Naive B cell (primary cell): ENCODE data around the gene INO80D. TPM values are rescaled to one million over a fixed set of nuclear protein-coding genes. Genes with fewer than 3 reads are reported as not detected.
"Not testable (repeated sequence)": the region's sequence is repeated elsewhere in the genome, so short reads cannot be mapped to it uniquely, and the experiment has no call there.

ENCODE experiments used
- ATAC-seq, 2 donors: fragments of 150-1000 bp; cut with Tn5 transposase; 2 replicates each; pipeline ENCODE4 v1.10.0; 2021; ENCODE audit warnings: low read depth in 2 of 2, mild to moderate bottlenecking in 2 of 2, moderate library complexity in 2 of 2
- DNase-seq: peaks from one replicate; pipeline ENCODE4 v3.0.0; 2022
- H3K27ac Mint-ChIP-seq, 6 donors: one replicate each; pipeline ENCODE4 v1.8.0; 2020 to 2022; ENCODE audit warnings: mild to moderate bottlenecking in 6 of 6, mixed read lengths in 6 of 6, moderate library complexity in 5 of 6, inconsistent platforms in 2 of 6
- H3K27me3 Mint-ChIP-seq, 3 donors: one replicate each; pipeline ENCODE4 v1.8.0; 2021 to 2022; ENCODE audit warnings: mixed read lengths in 3 of 3, mild to moderate bottlenecking in 1 of 3
- H3K36me3 Mint-ChIP-seq, 2 donors: one replicate each; pipeline ENCODE4 v1.8.0; 2020 to 2022; ENCODE audit warnings: mixed read lengths in 2 of 2, inconsistent platforms in 1 of 2, mild to moderate bottlenecking in 1 of 2
- H3K4me1 Mint-ChIP-seq, 3 donors: one replicate each; pipeline ENCODE4 v1.8.0; 2020 to 2022; ENCODE audit warnings: mixed read lengths in 3 of 3, inconsistent platforms in 1 of 3, mild to moderate bottlenecking in 1 of 3, moderate library complexity in 1 of 3
- H3K4me3 Mint-ChIP-seq, 8 donors: one replicate each; pipeline ENCODE4 v1.8.0; 2020 to 2022; ENCODE audit warnings: mild to moderate bottlenecking in 8 of 8, mixed read lengths in 8 of 8, moderate library complexity in 8 of 8, inconsistent platforms in 2 of 8
- H3K9me3 Mint-ChIP-seq, 7 donors: one replicate each; pipeline ENCODE4 v1.8.0; 2020 to 2022; ENCODE audit warnings: mixed read lengths in 7 of 7, mild to moderate bottlenecking in 5 of 7, inconsistent platforms in 2 of 7, moderate library complexity in 1 of 7
- polyA plus RNA-seq, 6 donors: library from polyadenylated mRNA; unstranded; fragments of 300-500 nt; fragmentation: Illumina TruSeq; gene quantifications; one replicate each; pipeline ENCODE4 v1.2.3, GENCODE V29; 2021; ENCODE audit warnings: low read depth in 6 of 6

The INO80D gene
- polyA plus RNA-seq, 6 donors from 2014 or later: 14.2 to 25.5 (median 18.5) TPM

DNA sequence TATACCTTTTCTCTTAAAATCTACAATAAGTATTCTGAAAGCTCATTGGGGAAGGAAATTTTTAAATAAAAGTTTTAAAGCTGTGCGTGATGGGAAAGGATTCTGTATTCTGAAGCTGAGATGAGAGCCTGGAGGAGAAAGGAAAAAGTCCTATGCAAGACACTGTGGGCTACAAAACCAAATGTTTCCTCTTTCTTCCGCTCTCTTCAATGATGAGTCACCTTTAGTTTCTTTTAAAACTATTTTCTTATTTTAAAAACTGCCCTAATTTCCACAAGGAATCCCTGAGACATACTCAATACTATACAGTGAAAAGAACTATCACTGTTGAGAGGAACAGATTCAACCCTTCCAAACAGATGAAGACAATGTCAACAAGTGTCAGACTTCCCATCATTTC is 87.4 kb downstream of the INO80D start:
- DNase-seq (no peak), ATAC-seq (no peak)
- Mint-ChIP-seq H3K4me1 (peaks cover 0 to 3% (median 1%) of the 10 kb centered on the region in 3 donors), H3K27me3 (no peaks in the 10 kb centered on the region), H3K36me3 (peaks cover 24 to 27% of the 10 kb centered on the region in 2 donors), H3K4me3 (no peak overlapping the region), H3K27ac (peak overlapping the region in 1 of 6 donors; percentile 2), H3K9me3 (no peaks in the 10 kb centered on the region)

DNA sequence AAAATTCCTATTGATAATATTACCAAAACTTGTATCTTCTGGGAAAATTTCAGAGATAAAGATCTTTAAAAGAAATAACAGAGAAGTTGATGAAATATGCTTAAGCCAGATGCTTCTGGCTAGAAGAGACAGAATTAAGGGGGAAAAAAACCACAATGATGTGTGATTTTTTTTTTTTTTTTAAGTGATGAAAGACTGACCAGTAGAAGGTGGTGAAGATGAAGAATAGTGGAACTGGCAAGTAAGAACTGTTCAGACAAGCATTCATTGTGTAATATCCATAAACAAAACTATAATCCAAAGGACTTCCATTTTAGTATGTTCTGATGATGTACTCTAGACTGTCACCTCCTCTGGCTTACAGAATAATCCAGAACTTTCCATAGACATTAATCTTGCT is 89.8 kb downstream of the INO80D start:
- H3K36me3 Mint-ChIP-seq: peaks cover 25 to 27% of the 10 kb centered on the region in 2 donors
- no peak for DNase-seq
- ATAC-seq: no peak
- peaks cover 0 to 3% (median 0%) of the 10 kb centered on the region in 3 donors for H3K4me1 Mint-ChIP-seq
- H3K27ac Mint-ChIP-seq: no peak overlapping the region
- H3K27me3 Mint-ChIP-seq: no peaks in the 10 kb centered on the region
- H3K9me3 Mint-ChIP-seq: no peaks in the 10 kb centered on the region
- H3K4me3 Mint-ChIP-seq: no peak overlapping the region

DNA sequence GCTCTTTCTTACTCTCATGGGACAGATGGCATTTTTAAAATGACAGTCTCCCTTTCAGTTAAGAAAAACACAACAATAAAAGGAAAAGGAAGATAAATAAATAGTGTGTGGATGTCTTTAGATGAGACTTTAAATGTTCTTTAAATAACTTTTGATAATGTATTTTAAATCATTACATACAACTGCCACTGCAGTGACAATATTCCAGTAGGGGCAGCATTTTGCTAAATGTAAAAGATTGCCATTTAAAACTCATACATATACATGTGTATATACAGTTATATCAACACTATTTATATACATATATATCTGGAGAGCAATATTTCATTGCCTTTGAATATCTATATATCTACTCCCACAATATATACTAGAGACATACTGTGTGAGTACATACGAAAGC is 90.7 kb downstream of the INO80D start:
- peaks cover 0 to 3% (median 0%) of the 10 kb centered on the region in 3 donors for H3K4me1 Mint-ChIP-seq
- no peaks in the 10 kb centered on the region for H3K27me3 Mint-ChIP-seq
- H3K27ac Mint-ChIP-seq: peak overlapping the region in 2 of 6 donors; percentile 46 to 64
- H3K9me3 Mint-ChIP-seq: no peaks in the 10 kb centered on the region
- ATAC-seq: no peak
- H3K4me3 Mint-ChIP-seq: no peak overlapping the region
- peaks cover 22 to 27% of the 10 kb centered on the region in 2 donors for H3K36me3 Mint-ChIP-seq
- no peak for DNase-seq

DNA sequence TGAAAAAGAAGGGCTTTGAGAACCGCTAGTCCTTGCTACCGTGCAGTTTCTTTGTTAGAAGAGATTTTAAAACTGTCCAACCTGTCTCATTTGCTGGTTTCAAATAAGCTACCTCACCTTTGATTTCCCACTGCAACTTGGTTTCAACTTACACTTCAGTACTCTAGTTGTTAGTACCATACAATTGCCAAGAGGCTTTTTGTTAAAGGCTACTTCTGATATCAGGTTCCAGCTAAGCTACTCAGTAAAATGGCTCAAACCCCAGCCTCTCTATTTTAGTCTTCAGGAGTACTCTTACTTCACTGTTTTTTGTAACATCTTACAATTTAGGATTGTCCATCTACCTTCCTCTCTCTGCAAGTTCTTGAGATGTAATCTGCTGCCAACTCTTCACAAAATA is 91.6 kb downstream of the INO80D start:
- Mint-ChIP-seq H3K27ac (peak overlapping the region in 1 of 6 donors; percentile 46), H3K36me3 (peaks cover 18 to 26% of the 10 kb centered on the region in 2 donors), H3K27me3 (no peaks in the 10 kb centered on the region)

DNA sequence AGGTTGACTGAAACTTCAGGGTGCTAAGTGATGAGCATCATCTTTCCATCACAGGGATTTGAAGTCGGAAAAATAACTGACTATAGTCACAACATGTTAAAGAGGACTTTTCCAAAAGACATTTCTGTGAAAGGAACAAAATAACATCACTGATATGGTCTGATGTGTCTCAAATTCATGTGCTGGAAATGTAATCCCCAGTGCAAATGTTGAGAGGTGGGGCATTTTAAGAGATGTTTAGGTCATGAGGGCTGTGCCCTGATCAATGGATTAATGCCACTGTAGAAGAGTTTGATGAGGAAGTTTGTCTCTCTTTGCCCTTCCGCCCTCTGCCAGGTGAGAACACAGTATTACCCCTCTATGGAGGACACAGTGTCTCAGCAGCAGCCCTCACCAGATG is 95.9 kb downstream of the INO80D start:
- peaks cover 0 to 3% (median 0%) of the 10 kb centered on the region in 3 donors for H3K4me1 Mint-ChIP-seq
- peak overlapping the region in 3 of 6 donors; percentile 5 to 29 (median 26) for H3K27ac Mint-ChIP-seq
- H3K4me3 Mint-ChIP-seq: no peak overlapping the region
- ATAC-seq: no peak
- peaks cover 9 to 16% of the 10 kb centered on the region in 2 donors for H3K36me3 Mint-ChIP-seq
- DNase-seq: no peak
- H3K27me3 Mint-ChIP-seq: no peaks in the 10 kb centered on the region
- H3K9me3 Mint-ChIP-seq: no peaks in the 10 kb centered on the region

More for the DNA sequence above, 91.6 kb downstream of the INO80D start:
- Mint-ChIP-seq H3K4me3 (no peak overlapping the region), H3K9me3 (no peaks in the 10 kb centered on the region), H3K4me1 (peaks cover 0 to 3% (median 0%) of the 10 kb centered on the region in 3 donors)
- ATAC-seq: no peak
- DNase-seq: no peak

DNA sequence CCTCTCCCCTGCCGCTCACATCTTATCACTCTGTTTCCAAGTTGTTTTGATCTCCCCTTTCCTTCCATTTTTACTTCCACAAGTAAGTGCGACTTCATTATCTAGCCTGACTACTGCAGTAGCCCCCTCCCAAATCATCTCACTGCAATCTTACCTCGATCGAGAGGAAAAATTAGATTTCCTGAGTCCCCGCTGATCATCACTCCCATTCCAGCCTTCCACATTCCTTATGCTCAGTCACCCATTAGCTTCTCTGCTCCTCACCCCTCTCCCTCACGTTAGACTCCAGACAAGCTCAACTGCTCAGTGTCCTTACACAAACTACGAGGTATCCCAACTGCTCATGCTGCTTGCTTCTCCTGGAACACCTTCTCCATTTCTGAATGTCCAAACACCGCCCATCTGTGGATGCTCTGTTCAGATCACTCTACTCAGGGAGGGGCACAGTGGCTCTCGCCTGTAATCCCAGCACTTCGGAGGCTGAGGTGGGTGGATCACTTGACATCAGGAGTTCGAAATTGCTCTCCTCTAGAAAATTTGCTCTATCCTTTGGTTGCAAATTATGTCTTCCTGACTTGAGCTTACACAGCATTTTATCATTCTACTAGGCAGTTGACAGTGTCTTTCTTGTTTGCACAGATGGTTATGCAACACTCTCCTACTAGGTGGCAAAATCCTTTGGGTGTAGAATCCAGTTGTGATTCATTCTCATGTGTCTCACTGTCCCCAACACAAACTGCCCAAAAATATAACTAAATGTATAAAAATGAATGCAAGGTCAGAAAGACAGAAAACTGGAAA is 96.5 kb downstream of the INO80D start:
- ATAC-seq (no peak), DNase-seq (no peak)
- no peak overlapping the region for H3K4me3 Mint-ChIP-seq
- peaks cover 0 to under 1% (median 0%) of the 10 kb centered on the region in 3 donors for H3K4me1 Mint-ChIP-seq
- no peaks in the 10 kb centered on the region for H3K9me3 Mint-ChIP-seq
- H3K27me3 Mint-ChIP-seq: no peaks in the 10 kb centered on the region
- peak overlapping the region in 2 of 6 donors; percentile 24 to 56 for H3K27ac Mint-ChIP-seq
- peaks cover 9 to 10% of the 10 kb centered on the region in 2 donors for H3K36me3 Mint-ChIP-seq

DNA sequence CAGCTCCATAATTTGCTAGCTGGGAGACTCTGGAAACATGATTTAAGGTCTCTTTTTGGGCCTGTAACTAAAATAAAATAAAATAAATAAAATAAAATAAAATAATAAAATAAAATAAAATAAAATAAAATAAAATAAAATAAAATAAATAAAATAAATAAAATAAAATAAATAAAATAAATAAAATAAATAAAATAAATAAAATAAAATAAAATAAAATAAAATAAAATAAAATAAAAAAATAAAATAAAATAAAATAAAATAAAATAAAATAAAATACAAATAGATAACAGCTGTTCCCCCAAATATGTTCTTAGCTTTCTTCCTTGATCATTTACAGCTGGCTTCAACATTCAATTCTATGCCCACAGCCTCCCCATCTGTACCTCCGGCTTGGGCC is 97.3 kb downstream of the INO80D start:
- not testable (repeated sequence) for H3K36me3 Mint-ChIP-seq

DNA sequence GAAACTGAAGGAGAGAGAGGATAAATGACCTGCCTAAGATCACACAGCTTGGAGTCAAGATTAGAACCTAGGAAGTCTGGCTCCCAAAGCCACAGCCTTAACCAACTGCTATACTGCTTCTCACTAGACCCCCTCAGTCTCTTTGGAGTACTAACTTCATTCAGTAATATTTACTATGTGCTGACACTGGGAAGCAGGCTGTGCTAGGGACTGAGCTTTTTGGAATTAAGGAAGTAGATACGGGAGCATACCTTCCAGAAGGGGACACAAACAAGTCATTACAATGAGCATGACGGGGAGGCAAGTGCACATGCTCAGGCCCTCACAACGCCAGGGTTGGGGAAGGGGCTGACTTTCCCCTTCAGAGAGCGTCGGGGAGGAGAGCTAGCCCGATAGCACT is 97.7 kb downstream of the INO80D start:
- no peaks in the 10 kb centered on the region for H3K27me3 Mint-ChIP-seq
- H3K4me1 Mint-ChIP-seq: no peaks in the 10 kb centered on the region
- no peak overlapping the region for H3K4me3 Mint-ChIP-seq
- DNase-seq (no peak), ATAC-seq (no peak)
- peak overlapping the region in 1 of 6 donors; percentile 85 for H3K27ac Mint-ChIP-seq
- no peaks in the 10 kb centered on the region for H3K9me3 Mint-ChIP-seq
- peaks cover under 1 to 8% of the 10 kb centered on the region in 2 donors for H3K36me3 Mint-ChIP-seq

More for the DNA sequence above, 97.3 kb downstream of the INO80D start:
- not testable (repeated sequence) for H3K4me3 Mint-ChIP-seq, H3K27me3 Mint-ChIP-seq, H3K9me3 Mint-ChIP-seq, DNase-seq, ATAC-seq, H3K4me1 Mint-ChIP-seq
- H3K27ac Mint-ChIP-seq: peak overlapping the region in 2 of 6 donors; percentile 15 to 56

DNA sequence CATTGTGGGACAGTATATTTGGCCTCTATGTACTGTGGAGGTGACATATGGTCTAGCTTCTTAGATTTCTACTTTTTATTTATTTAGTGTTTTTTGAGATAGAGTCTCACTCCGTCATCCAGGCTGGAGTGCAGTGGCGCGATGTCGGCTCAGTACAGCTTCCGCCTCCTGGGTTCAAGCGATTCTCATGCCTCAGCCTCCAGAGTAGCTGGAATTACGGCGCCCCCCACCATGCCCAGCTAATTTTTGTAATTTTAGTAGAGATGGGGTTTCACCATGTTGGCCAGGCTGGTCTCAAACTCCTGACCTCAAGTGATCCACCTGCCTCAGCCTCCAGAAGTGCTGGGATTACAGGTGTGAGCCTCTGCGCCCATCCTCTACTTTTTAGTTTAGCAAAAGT is 99.6 kb downstream of the INO80D start:
- H3K4me1 Mint-ChIP-seq, H3K27me3 Mint-ChIP-seq, DNase-seq, H3K27ac Mint-ChIP-seq, H3K9me3 Mint-ChIP-seq, H3K4me3 Mint-ChIP-seq, H3K36me3 Mint-ChIP-seq, ATAC-seq: not testable (repeated sequence)

DNA sequence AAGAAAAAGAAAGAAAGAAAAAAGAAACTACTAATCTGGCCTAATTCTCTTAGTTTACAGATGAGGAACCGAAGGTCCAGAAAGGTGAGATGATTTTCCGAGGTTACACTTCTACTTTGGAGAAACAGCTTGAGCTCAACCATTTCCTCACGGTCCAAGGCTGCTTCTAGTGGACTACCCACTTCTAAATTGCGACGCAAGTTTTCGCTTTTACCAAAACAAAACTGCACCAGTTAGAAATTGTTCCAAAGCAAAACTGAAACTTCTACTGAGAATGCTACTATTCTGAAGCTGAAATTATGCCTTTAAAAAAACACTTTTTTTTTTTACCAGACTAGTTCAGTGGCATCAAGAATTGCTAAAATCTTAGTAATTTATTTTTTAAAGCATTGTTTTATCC is 101.6 kb downstream of the INO80D start:
- Mint-ChIP-seq H3K4me1 (no peaks in the 10 kb centered on the region), H3K9me3 (peaks cover 0 to 3% (median 0%) of the 10 kb centered on the region in 7 donors), H3K36me3 (no peaks in the 10 kb centered on the region), H3K4me3 (no peak overlapping the region), H3K27me3 (no peaks in the 10 kb centered on the region), H3K27ac (no peak overlapping the region)
- ATAC-seq: no peak
- DNase-seq: no peak

DNA sequence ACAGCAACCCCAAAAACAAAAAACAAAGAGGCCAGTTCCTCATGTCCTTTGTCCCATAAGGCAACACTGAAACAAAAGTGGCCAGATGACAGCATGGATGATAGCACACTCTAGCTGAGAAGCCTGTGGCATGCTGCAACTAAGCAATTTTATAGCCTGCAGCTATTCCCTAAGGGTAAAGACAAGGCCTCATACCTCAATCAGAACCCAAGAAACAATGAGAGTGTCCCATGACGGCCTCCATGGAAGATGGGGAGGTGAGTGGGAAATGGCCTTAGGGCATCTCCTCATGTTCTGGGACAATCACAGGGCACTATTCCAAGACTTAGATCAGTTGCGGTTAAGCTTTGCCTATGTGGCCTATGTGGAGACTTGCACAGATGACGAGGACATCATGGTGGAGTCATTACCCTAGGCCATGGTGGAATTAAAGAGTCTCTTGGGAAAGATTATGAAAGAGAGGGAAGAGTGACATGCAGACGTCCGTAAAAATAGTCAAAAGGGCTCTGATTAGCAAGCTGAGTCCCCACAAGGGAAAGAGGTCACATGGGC is 103.1 kb downstream of the INO80D start:
- peaks cover 0 to 12% (median 2%) of the 10 kb centered on the region in 7 donors for H3K9me3 Mint-ChIP-seq
- no peak for DNase-seq
- no peak for ATAC-seq
- no peak overlapping the region for H3K4me3 Mint-ChIP-seq
- no peaks in the 10 kb centered on the region for H3K36me3 Mint-ChIP-seq
- H3K27ac Mint-ChIP-seq: no peak overlapping the region
- H3K4me1 Mint-ChIP-seq: no peaks in the 10 kb centered on the region
- no peaks in the 10 kb centered on the region for H3K27me3 Mint-ChIP-seq

DNA sequence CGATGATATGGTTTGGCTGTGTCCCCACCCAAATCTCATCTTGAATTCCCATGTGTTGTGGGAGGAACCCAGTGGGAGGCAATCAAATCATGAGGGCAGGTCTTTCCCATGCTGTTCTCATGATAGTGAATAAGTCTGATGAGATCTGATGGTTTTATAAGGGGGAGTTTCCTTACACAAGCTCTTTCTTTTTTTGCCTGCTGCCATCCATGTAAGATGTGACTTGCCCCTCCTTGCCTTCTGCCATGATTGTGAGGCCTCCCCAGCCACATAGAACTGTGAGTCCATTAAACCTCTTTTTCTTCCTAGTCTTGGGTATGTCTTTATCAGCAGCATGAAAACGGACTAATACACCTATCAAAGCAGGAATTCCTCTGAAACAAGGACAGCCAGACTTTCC is 107.2 kb downstream of the INO80D start:
- peaks cover 0 to 20% (median 3%) of the 10 kb centered on the region in 7 donors for H3K9me3 Mint-ChIP-seq
- H3K27me3 Mint-ChIP-seq, H3K27ac Mint-ChIP-seq, H3K4me1 Mint-ChIP-seq, H3K4me3 Mint-ChIP-seq, H3K36me3 Mint-ChIP-seq, ATAC-seq, DNase-seq: not testable (repeated sequence)

DNA sequence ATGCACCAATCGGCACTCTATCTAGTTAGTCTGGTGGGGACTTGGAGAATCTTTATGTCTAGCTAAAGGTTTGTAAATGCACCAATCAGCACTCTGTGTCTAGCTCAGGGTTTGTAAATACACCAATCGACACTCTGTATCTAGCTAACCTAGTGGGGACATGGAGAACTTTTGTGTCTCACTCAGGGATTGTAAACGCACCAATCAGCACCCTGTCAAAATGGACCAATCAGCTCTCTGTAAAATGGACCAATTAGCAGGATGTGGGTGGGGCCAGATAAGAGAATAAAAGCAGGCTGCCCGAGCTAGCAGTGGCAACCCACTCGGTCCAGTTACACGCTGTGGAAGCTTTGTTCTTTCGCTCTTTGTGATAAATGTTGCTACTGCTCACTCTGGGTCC is 108.3 kb downstream of the INO80D start:
- not testable (repeated sequence) for H3K36me3 Mint-ChIP-seq, H3K4me1 Mint-ChIP-seq, H3K27me3 Mint-ChIP-seq, DNase-seq, ATAC-seq, H3K4me3 Mint-ChIP-seq, H3K27ac Mint-ChIP-seq
- H3K9me3 Mint-ChIP-seq: peaks cover 0 to 20% (median 3%) of the 10 kb centered on the region in 7 donors
